HG03442 (cell line): ENCODE results near the gene DSCAML1.

Experiments used
- ATAC-seq: cut with Tn5 transposase; IDR thresholded peaks from one replicate; pipeline ENCODE4 v1.9.1; 2021; ENCODE audit warnings: mild to moderate bottlenecking, moderate library complexity; ENCODE audit not compliant: unreplicated experiment

Gene DSCAML1

GRCh38 chr11:117620086-117620485 is 176.9 kb downstream of the DSCAML1 start:
- no peak for ATAC-seq

GRCh38 chr11:117619661-117620060 is 177.4 kb downstream of the DSCAML1 start:
- no peak for ATAC-seq

- no peak for ATAC-seq
These were observed 178.0 kb downstream of the DSCAML1 start for GRCh38 chr11:117618982-117619355.

GRCh38 chr11:117618302-117618981 is 178.6 kb downstream of the DSCAML1 start:
- no peak for ATAC-seq

- ATAC-seq: no peak
These were observed 180.0 kb downstream of the DSCAML1 start for GRCh38 chr11:117616979-117617378.

- no peak for ATAC-seq
These were observed 182.3 kb downstream of the DSCAML1 start for GRCh38 chr11:117614728-117615127.

- ATAC-seq: no peak
These were observed 183.5 kb downstream of the DSCAML1 start for GRCh38 chr11:117613521-117613920.

GRCh38 chr11:117612177-117612576 is 184.8 kb downstream of the DSCAML1 start:
- no peak for ATAC-seq

GRCh38 chr11:117610901-117611300 is 186.1 kb downstream of the DSCAML1 start:
- no peak for ATAC-seq

GRCh38 chr11:117610045-117610444 is 187.0 kb downstream of the DSCAML1 start:
- ATAC-seq: no peak

GRCh38 chr11:117607449-117607848 is 189.6 kb downstream of the DSCAML1 start:
- ATAC-seq: no peak

GRCh38 chr11:117606790-117607189 is 190.2 kb downstream of the DSCAML1 start:
- no peak for ATAC-seq

- ATAC-seq: no peak
These were observed 190.8 kb downstream of the DSCAML1 start for GRCh38 chr11:117606211-117606610.

- no peak for ATAC-seq
These were observed 191.7 kb downstream of the DSCAML1 start for GRCh38 chr11:117605331-117605730.

GRCh38 chr11:117604336-117604995 is 192.6 kb downstream of the DSCAML1 start:
- no peak for ATAC-seq

GRCh38 chr11:117603932-117604331 is 193.1 kb downstream of the DSCAML1 start:
- no peak for ATAC-seq

GRCh38 chr11:117601006-117601708 is 195.9 kb downstream of the DSCAML1 start:
- ATAC-seq: no peak

GRCh38 chr11:117600234-117600783 is 196.7 kb downstream of the DSCAML1 start:
- ATAC-seq: no peak

- ATAC-seq: no peak
These were observed 199.9 kb downstream of the DSCAML1 start for GRCh38 chr11:117597071-117597470.

GRCh38 chr11:117595440-117595839 is 201.6 kb downstream of the DSCAML1 start:
- no peak for ATAC-seq

GRCh38 chr11:117594721-117595120 is 202.3 kb downstream of the DSCAML1 start:
- no peak for ATAC-seq

- ATAC-seq: no peak
These were observed 204.0 kb downstream of the DSCAML1 start for GRCh38 chr11:117593065-117593464.
